Ovary (tissue), 9 donors: ENCODE results near the gene GABRB1. TPM values are rescaled to one million over a fixed set of nuclear protein-coding genes. Genes with fewer than 3 reads are reported as not detected.

Source experiments
- DNase-seq, 5 donors: peaks; one replicate each; pipeline ENCODE4 v3.0.0-alpha.2; 2019 to 2020
- H3K27ac ChIP-seq, 2 donors: fragments of 200-600 bp; one replicate each; pipeline versions ENCODE4 v1.5.1 to v1.8.0; 2019 to 2022
- H3K27me3 ChIP-seq: fragments of 200-600 bp; one replicate; pipeline ENCODE4 v1.8.0; 2022
- H3K36me3 ChIP-seq: fragments of 200-600 bp; sonication (generic); one replicate; pipeline ENCODE4 v1.5.1; 2019
- H3K4me1 ChIP-seq: one replicate; pipeline ENCODE4 v1.8.1; 2013; ENCODE audit warnings: mild to moderate bottlenecking, moderate library complexity; ENCODE audit not compliant: insufficient read depth
- H3K4me3 ChIP-seq: fragments of 200-600 bp; sonication (generic); one replicate; pipeline ENCODE4 v1.5.1; 2017
- H3K9me3 ChIP-seq, 2 donors: fragments of 200-600 bp in 1 of 2; sonication (generic) in 1 of 2; one replicate each; pipeline versions ENCODE4 v1.5.1 to v1.8.1; 2013 to 2019; ENCODE audit warnings: mild to moderate bottlenecking in 1 of 2, moderate library complexity in 1 of 2
- CTCF ChIP-seq, 3 donors: fragments of 450-650 bp in 2 of 3; fragments of 200-600 bp in 1 of 3; IDR thresholded peaks; one replicate each; pipeline versions ENCODE4 v1.5.1 to v1.8.0; 2016 to 2022; ENCODE audit warnings: antibody characterized with exemption in 3 of 3, mild to moderate bottlenecking in 1 of 3
- EP300 ChIP-seq: sonication (generic); formaldehyde crosslinking; IDR thresholded peaks from one replicate; pipeline ENCODE4 v1.6.1; 2017; ENCODE audit warnings: antibody characterized with exemption
- POLR2A ChIP-seq: fragments of 450-650 bp; IDR thresholded peaks from one replicate; pipeline ENCODE4 v1.6.1; 2017; ENCODE audit warnings: antibody characterized with exemption, mild to moderate bottlenecking, moderate library complexity
- WGBS, 3 donors: extraction: QIAGEN DNeasy Blood & Tissue Kit in 1 of 3; methylation state at CpG; one replicate each; pipeline versions ENCODE4 v1.1.5 to v1.1.7; 2013 to 2017; 5-methylcytosine and 5-hydroxymethylcytosine counted together
- intact Hi-C, 4 donors: fragments of 100-400 bp; cut with DNase I; formaldehyde crosslinking; loops; one replicate each; pipeline versions ENCODE4 v1.11.0 to v1.15.1; 2022 to 2023
- polyA plus RNA-seq, 2 donors: library from polyadenylated mRNA; stranded (reverse); fragments of 200-250 nt in 1 of 2; fragments of 350-450 nt in 1 of 2; fragmentation: Illumina TruSeq in 1 of 2; extraction: RNeasy Lipid Tissue Mini Kit (QIAGEN cat#74804) in 1 of 2; gene quantifications; one replicate each; pipeline ENCODE4 v1.2.3, GENCODE V29; 2013 to 2014
- total RNA-seq, 7 donors: library from RNA; depleted of rRNA in 2 of 7; stranded (reverse); fragments of >200 nt in 2 of 7; fragmentation: NEBNext Ultra II Directional in 3 of 7; extraction: Animal tissue kit (Norgen Biotek cat#: 25700) in 3 of 7; gene quantifications; one replicate each; pipeline versions ENCODE4 v1.1.0 to v1.2.4, GENCODE V29; 2016 to 2023
- donor health status: DM: no; HTN: no; CAD: no; lungs with moderate emphysema.
- donor health status: DM: no; HTN: no; CAD: no.
- donor health status: Bipolar disorder and iron deficiency.
- donor health status: DM: yes; HTN: yes; CAD: no.
- donor health status: DM: no; HTN: no; CAD: no.
- donor health status: DM: yes; HTN: yes; CAD: no.

The GABRB1 gene
- total and polyA plus RNA-seq, 9 donors = 0.23 to 0.43 TPM; not detected in 7

GRCh38 chr4:47167081-47168035 lies 136.0 kb downstream of the GABRB1 start:
- no peak for DNase-seq
- 57 to 64% (median 57%) methylated on average over 5 of the region's 5 CpGs for WGBS, 3 donors
- Histone ChIP-seq H3K36me3 (no peaks in the 10 kb centered on the region), H3K27me3 (no peaks in the 10 kb centered on the region), H3K9me3 (no peaks in the 10 kb centered on the region), H3K27ac (no peak overlapping the region), H3K4me1 (no peaks in the 10 kb centered on the region), H3K4me3 (no peak overlapping the region)
- TF ChIP-seq POLR2A (no peak), EP300 (no peak), CTCF (IDR thresholded peaks at IDR 0.05) (no peak)
- intact Hi-C loops = no loop called here

- 68 to 74% (median 72%) methylated on average over 5 of the region's 5 CpGs for WGBS, 3 donors
- H3K27ac ChIP-seq = no peak overlapping the region
- TF ChIP-seq CTCF (IDR thresholded peaks at IDR 0.05) (no peak), EP300 (no peak), POLR2A (no peak)
- no peak overlapping the region for H3K4me3 ChIP-seq
- H3K36me3 ChIP-seq = no peaks in the 10 kb centered on the region
- intact Hi-C loops = no loop called here
- no peaks in the 10 kb centered on the region for H3K27me3 ChIP-seq
- H3K4me1 ChIP-seq = no peaks in the 10 kb centered on the region
- H3K9me3 ChIP-seq = no peaks in the 10 kb centered on the region
- no peak for DNase-seq
These were observed 152.7 kb downstream of the GABRB1 start for GRCh38 chr4:47184083-47184482.

- H3K4me1 ChIP-seq = no peaks in the 10 kb centered on the region
- no peaks in the 10 kb centered on the region for H3K27me3 ChIP-seq
- no peak for TF ChIP-seq POLR2A
- TF ChIP-seq CTCF (IDR thresholded peaks at IDR 0.05) = no peak
- no peak overlapping the region for H3K27ac ChIP-seq
- H3K36me3 ChIP-seq = no peaks in the 10 kb centered on the region
- DNase-seq = no peak
- 84 to 89% (median 87%) methylated on average over 3 of the region's 3 CpGs for WGBS, 3 donors
- intact Hi-C loops = no loop called here
- H3K4me3 ChIP-seq = no peak overlapping the region
- no peaks in the 10 kb centered on the region for H3K9me3 ChIP-seq
These were observed 154.4 kb downstream of the GABRB1 start for GRCh38 chr4:47185761-47186160.

GRCh38 chr4:47187608-47188007 lies 156.2 kb downstream of the GABRB1 start:
- H3K4me3 ChIP-seq = no peak overlapping the region
- H3K36me3 ChIP-seq = no peaks in the 10 kb centered on the region
- no peak for TF ChIP-seq EP300
- TF ChIP-seq POLR2A = no peak
- DNase-seq = no peak
- intact Hi-C loops = no loop called here
- 72 to 79% (median 76%) methylated on average over 2 of the region's 2 CpGs for WGBS, 3 donors
- H3K27ac ChIP-seq = no peak overlapping the region
- H3K27me3 ChIP-seq = no peaks in the 10 kb centered on the region
- H3K4me1 ChIP-seq = no peaks in the 10 kb centered on the region
- no peaks in the 10 kb centered on the region for H3K9me3 ChIP-seq

GRCh38 chr4:47193179-47193578 lies 161.8 kb downstream of the GABRB1 start:
- no peak for DNase-seq
- no peaks in the 10 kb centered on the region for H3K9me3 ChIP-seq
- 70 to 84% (median 77%) methylated on average over 6 of the region's 6 CpGs for WGBS, 3 donors
- no peak overlapping the region for H3K27ac ChIP-seq
- H3K36me3 ChIP-seq = no peaks in the 10 kb centered on the region
- TF ChIP-seq EP300 = no peak
- no peak for TF ChIP-seq POLR2A
- no peak for TF ChIP-seq CTCF (IDR thresholded peaks at IDR 0.05)
- no peaks in the 10 kb centered on the region for H3K4me1 ChIP-seq
- no peaks in the 10 kb centered on the region for H3K27me3 ChIP-seq
- no peak overlapping the region for H3K4me3 ChIP-seq
- intact Hi-C loops = no loop called here
